Measurements from ENCODE around the gene PARVA.

GRCh38 chr11:12413141-12414052 lies 36.0 kb downstream of the PARVA start:
- TF ChIP-seq, protein P1, sequence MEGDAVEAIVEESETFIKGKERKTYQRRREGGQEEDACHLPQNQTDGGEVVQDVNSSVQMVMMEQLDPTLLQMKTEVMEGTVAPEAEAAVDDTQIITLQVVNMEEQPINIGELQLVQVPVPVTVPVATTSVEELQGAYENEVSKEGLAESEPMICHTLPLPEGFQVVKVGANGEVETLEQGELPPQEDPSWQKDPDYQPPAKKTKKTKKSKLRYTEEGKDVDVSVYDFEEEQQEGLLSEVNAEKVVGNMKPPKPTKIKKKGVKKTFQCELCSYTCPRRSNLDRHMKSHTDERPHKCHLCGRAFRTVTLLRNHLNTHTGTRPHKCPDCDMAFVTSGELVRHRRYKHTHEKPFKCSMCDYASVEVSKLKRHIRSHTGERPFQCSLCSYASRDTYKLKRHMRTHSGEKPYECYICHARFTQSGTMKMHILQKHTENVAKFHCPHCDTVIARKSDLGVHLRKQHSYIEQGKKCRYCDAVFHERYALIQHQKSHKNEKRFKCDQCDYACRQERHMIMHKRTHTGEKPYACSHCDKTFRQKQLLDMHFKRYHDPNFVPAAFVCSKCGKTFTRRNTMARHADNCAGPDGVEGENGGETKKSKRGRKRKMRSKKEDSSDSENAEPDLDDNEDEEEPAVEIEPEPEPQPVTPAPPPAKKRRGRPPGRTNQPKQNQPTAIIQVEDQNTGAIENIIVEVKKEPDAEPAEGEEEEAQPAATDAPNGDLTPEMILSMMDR (IDR thresholded peaks at IDR 0.05), result no peak
- TF ChIP-seq POLR2A (IDR thresholded peaks at IDR 0.05), result no peak

Measured in body of pancreas (tissue), 4 donors.